ENCODE data around the gene DBN1. TPM values are rescaled to one million over a fixed set of nuclear protein-coding genes. Genes with fewer than 3 reads are reported as not detected.

Gene DBN1
- total RNA-seq, 2 experiments from 2014 or later: 12.1 to 15.9 TPM

DNA sequence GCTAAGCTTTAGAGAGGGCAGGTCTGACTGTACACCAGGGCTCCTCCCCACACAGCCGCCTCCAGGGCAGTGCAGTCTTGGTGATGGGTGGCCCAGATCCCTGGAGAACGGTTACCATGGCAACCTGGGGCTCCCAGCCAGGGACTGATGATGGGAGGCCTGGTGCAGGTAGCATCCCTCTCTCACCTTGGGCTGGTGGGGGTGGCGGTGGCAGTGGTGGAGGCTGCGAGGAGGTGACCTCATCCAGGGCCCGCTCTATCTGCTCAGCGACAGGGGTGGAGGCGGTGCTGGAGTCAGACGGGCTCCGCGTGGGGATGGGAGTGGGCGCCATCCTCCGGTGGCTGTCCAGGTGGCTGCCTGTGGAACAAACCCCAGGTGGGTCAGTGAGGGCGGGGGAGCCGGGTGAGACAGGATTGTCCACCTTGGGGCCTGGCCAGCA, 14.5 kb downstream of the DBN1 start:
- H3K27me3 Mint-ChIP-seq: no peaks in the 10 kb centered on the region
- no peaks in the 10 kb centered on the region for H3K9me3 Mint-ChIP-seq
- peaks cover 15% of the 10 kb centered on the region for H3K4me1 Mint-ChIP-seq (ENCODE audit: low read depth)
- CTCF ChIA-PET: interaction anchor here (1.1 to 29.1 kb wide), 4 partner anchors 13 to 68 kb away, joined by 3 to 624 read pairs (median 6); partner anchors contain the start of genes F12 and PFN3
- intact Hi-C loops (cut with micrococcal nuclease): no loop called here
- no peak for DNase-seq
- H3K4me3 Mint-ChIP-seq: no peak overlapping the region
- no peaks in the 10 kb centered on the region for H3K36me3 Mint-ChIP-seq
- no peak overlapping the region for H3K27ac Mint-ChIP-seq
- POLR2A ChIA-PET: interaction anchor here (0.6 kb wide), 1 partner anchor 647 kb away, joined by 3 read pairs; no protein-coding TSS in a partner anchor

DNA sequence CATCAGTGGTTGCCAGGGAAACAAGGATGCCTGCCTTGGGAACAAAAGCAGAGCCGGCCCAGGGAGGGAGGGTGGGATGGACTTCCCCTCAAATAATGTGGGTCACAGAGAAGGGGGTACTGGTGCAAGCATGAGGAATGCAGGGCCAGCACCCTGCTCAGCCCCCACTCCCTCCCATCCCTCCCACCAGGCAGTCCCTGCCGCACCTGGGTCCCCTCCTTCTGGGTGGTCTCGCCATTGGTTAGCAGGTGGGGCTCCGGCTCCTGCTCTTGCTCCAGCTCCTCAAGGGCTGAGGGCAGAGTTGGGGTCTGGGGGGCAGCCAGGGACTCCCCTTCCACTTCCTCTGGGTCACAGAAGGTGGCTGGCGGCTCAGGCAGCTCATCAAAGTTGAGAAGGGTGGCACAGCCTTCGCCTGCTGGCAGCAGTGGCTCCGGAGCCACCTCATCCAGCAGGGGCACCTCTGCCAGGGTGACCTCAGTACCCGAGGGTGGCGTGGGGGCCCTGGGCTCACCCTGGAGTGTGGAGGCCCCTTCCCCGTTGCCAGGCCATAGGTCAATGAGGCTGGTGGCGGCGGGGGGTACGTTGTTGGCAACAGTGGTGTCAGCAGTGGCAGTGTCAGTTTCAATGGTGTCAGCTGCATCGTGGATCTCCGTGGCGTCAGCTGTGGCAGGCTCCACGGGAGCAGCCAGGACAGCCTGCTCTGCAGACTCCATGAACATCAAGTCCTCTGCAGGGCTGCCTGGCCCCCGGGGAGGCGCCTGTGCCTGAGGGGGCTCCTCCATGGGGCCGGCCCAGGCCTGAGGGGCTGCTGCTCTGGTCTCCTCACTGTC, 15.4 kb downstream of the DBN1 start:
- DNase-seq: no peak
- intact Hi-C loops (cut with micrococcal nuclease): loop anchor here (2.0 kb wide), 1 partner anchor 15 kb away; the partner anchor contains the start of gene DBN1
- Mint-ChIP-seq H3K4me1 (ENCODE audit: low read depth) (peaks cover 22% of the 10 kb centered on the region), H3K27ac (no peak overlapping the region), H3K27me3 (no peaks in the 10 kb centered on the region), H3K9me3 (no peaks in the 10 kb centered on the region), H3K4me3 (no peak overlapping the region), H3K36me3 (no peaks in the 10 kb centered on the region)
- ChIA-PET CTCF (interaction anchor here (0.9 to 29.1 kb wide), 33 partner anchors 8 to 345 kb away, joined by 3 to 624 read pairs (median 5); partner anchors contain the start of genes F12, GRK6, LMAN2 and PDLIM7), POLR2A (interaction anchor here (1.2 to 1.7 kb wide), 3 partner anchors 11 to 31 kb away, joined by 3 to 5 read pairs (median 4); partner anchors contain the start of gene GRK6)

DNA sequence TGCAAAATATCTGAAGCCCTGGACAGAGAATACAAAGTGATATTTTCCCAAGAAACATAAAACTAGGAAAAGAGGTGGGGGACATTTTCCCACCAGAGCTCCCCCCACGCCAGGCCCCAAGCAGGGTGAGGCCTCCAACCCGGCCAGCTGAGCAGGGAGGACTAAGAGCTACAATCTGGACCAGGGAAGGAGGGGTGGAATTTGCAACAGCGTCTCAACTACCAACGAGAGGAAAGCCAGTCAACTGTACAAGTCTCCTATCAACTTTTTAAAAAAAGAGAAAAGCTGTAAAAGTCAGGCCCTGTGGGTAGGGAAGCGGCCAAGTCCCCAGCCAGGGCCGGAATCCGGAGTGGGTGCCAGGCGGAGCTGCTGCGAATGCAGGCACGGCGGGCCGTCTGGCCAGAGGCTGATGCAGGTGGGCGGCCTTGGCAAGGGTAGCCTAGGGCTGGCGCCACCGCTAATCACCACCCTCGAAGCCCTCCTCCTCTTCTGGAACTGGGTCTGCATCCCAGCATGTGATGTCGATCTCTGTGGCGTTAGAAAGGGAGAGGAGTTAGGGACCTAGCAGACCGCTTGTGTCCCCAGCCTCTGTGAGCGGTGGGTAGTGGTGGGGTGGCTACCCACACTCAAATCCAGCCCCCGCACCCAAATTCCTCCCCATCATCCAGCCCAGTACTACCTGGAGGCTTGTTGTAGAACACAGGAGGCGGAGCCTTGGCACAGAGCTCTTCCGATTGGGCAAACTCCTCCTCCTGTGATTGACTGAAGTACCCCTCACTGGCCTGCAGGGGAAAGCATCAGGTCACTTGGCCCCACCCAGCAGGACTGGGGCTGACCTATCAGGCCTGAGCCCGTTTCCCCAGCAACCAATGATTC, 16.2 kb downstream of the DBN1 start:
- DNase-seq: peak; percentile 72
- Mint-ChIP-seq H3K36me3 (no peaks in the 10 kb centered on the region), H3K9me3 (no peaks in the 10 kb centered on the region), H3K4me3 (no peak overlapping the region), H3K27ac (no peak overlapping the region), H3K4me1 (ENCODE audit: low read depth) (peaks cover 19% of the 10 kb centered on the region), H3K27me3 (no peaks in the 10 kb centered on the region)
- ChIA-PET POLR2A (interaction anchor here (1.2 to 1.7 kb wide), 6 partner anchors 10 to 143 kb away, joined by 3 to 5 read pairs (median 4); partner anchors contain the start of genes GRK6 and PDLIM7), CTCF (interaction anchor here (0.9 to 29.1 kb wide), 33 partner anchors 9 to 344 kb away, joined by 3 to 624 read pairs (median 5); partner anchors contain the start of genes F12, GRK6, LMAN2 and PDLIM7)
- intact Hi-C loops (cut with micrococcal nuclease): loop anchor here (1.0 to 2.0 kb wide), 3 partner anchors 16 to 324 kb away; partner anchors contain the start of genes DBN1 and NSD1

DNA sequence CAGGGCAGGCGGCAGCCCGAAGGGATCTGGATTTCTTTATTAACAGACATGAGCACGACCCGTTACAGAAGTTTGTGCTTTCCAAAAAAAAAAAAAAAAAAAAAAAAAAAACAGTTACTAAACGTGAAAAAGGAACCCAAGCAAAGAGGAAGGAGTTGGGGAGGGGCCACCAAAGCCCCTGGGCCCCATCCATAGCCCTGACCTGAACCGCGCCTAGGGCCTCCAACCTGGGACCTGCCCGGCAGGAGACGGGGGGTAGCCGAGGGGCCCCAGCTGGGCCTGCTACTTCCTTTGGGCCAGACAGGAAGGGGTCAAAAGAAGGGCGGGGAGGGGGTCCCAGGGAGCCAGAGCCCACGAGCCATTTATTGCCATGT, 16.9 kb downstream of the DBN1 start:
- no peak for DNase-seq
- ChIA-PET CTCF (interaction anchor here (1.0 to 29.1 kb wide), 21 partner anchors 9 to 343 kb away, joined by 3 to 624 read pairs (median 10); partner anchors contain the start of genes F12, GRK6, PDLIM7 and PFN3), POLR2A (interaction anchor here (1.2 to 1.7 kb wide), 6 partner anchors 9 to 142 kb away, joined by 3 to 5 read pairs (median 4); partner anchors contain the start of genes GRK6 and PDLIM7)
- Mint-ChIP-seq H3K4me3 (no peak overlapping the region), H3K36me3 (no peaks in the 10 kb centered on the region), H3K4me1 (ENCODE audit: low read depth) (peaks cover 13% of the 10 kb centered on the region), H3K27me3 (no peaks in the 10 kb centered on the region), H3K27ac (peak overlapping the region; percentile 75), H3K9me3 (no peaks in the 10 kb centered on the region)
- intact Hi-C loops (cut with micrococcal nuclease): loop anchor here (1.0 to 2.0 kb wide), 3 partner anchors 16 to 323 kb away; partner anchors contain the start of genes DBN1 and NSD1

DNA sequence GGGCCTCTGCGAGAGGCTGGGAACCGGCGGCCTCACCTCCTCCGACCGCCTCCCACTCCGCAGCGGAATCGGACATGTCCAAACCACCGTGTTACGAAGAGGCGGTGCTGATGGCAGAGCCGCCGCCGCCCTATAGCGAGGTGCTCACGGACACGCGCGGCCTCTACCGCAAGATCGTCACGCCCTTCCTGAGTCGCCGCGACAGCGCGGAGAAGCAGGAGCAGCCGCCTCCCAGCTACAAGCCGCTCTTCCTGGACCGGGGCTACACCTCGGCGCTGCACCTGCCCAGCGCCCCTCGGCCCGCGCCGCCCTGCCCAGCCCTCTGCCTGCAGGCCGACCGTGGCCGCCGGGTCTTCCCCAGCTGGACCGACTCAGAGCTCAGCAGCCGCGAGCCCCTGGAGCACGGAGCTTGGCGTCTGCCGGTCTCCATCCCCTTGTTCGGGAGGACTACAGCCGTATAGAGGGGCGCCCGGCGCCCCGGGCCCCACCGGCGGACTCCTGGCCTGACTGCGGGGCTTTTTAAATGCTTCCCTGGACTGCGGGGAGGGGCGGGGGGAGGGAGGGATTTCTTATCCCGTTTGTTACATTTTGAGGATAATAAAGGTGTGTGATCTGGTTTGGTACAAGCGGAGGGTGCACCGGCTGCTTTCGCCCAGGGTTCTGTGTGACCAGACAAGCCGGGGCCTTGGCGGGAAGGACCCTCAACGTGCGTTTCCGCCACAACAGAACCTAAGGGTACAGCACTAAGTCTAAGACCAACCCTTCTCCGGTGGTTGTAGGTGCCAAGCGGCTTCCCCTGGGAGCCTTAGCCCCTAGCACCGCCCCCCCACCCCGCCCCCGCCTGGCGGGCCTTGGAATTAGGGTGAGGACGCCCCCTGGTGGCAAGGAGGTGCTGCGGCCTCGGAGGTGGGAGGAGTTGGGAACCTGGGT, 17.5 kb downstream of the DBN1 start:
- intact Hi-C loops (cut with micrococcal nuclease): loop anchor here (1.0 to 2.0 kb wide), 5 partner anchors 17 to 323 kb away; partner anchors contain the start of genes DBN1, NSD1 and PDLIM7
- Mint-ChIP-seq H3K9me3 (no peaks in the 10 kb centered on the region), H3K27me3 (no peaks in the 10 kb centered on the region), H3K4me3 (peak overlapping the region; percentile 78), H3K4me1 (ENCODE audit: low read depth) (peaks cover 11% of the 10 kb centered on the region), H3K27ac (peak overlapping the region; percentile 75), H3K36me3 (no peaks in the 10 kb centered on the region)
- peak; percentile 97 for DNase-seq
- POLR2A ChIA-PET: interaction anchor here (0.7 to 5.2 kb wide), 18 partner anchors 10 to 98 kb away, joined by 3 to 54 read pairs (median 5); partner anchors contain the start of genes DBN1, GRK6, PDLIM7 and PRR7
- CTCF ChIA-PET: interaction anchor here (0.6 to 29.1 kb wide), 43 partner anchors 11 to 154 kb away, joined by 3 to 624 read pairs (median 9); partner anchors contain the start of genes DDX41, F12, GRK6 and LMAN2

DNA sequence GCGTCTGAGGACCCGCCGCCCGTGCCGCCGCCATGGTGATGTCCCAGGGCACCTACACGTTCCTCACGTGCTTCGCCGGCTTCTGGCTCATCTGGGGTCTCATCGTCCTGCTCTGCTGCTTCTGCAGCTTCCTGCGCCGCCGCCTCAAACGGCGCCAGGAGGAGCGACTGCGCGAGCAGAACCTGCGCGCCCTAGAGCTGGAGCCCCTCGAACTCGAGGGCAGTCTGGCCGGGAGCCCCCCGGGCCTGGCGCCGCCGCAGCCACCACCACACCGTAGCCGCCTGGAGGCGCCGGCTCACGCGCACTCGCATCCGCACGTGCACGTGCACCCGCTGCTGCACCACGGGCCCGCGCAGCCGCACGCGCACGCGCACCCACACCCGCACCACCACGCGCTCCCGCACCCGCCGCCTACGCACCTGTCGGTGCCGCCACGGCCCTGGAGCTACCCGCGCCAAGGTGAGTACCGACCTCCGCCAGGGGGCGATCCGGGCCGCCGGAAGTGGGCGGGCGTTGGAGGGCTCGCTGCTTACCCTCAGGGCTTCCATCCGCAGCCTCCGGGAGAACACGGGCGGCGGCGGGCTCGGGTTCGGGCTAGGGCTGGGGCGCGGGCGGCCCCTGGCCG, 18.3 kb downstream of the DBN1 start:
- DNase-seq: peak; percentile 95
- Mint-ChIP-seq H3K9me3 (no peaks in the 10 kb centered on the region), H3K4me1 (ENCODE audit: low read depth) (peaks cover 11% of the 10 kb centered on the region), H3K27ac (peak overlapping the region; percentile 66), H3K36me3 (no peaks in the 10 kb centered on the region), H3K27me3 (no peaks in the 10 kb centered on the region), H3K4me3 (peak overlapping the region; percentile 78)
- ChIA-PET POLR2A (interaction anchor here (0.7 to 5.2 kb wide), 17 partner anchors 9 to 97 kb away, joined by 3 to 54 read pairs (median 5); partner anchors contain the start of genes DBN1, GRK6, PDLIM7 and PRR7), CTCF (interaction anchor here (0.6 to 29.1 kb wide), 45 partner anchors 10 to 158 kb away, joined by 3 to 624 read pairs (median 7); partner anchors contain the start of genes DDX41, F12, GRK6 and LMAN2)
- intact Hi-C loops (cut with micrococcal nuclease): loop anchor here (1.0 kb wide), 2 partner anchors 26 to 42 kb away; partner anchors contain the start of gene PDLIM7

DNA sequence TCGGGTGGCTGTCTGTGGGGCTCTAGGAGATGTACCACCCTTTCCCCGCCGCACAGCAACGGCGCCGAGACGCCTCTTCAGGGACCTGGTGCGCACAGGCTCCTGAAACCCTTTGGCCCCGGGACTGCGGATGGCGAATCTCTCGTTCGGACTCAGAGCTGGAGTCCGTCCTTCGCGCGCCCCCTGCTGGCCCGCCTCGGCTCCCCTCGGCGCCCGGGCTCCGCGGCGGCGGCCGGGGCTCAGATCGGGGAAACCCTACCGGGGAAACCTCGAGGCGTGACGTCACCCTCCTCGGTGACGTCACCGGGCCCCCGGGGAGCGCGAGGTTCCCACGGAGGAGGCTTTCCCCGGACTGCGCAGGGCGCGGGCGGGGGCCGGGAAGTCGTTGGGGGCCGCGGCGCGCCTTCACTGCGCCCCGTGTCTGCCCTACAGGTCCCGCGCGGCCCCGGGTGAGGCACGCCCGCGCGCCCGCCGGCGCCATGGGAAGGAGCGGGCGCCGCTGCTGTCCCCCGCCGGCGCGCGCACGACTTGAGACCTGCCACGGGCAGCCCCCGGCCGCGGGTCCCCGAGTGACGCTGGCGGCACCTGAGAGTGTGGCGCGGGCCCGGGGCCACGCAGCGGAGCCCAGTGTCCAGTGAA, 18.9 kb downstream of the DBN1 start:
- intact Hi-C loops (cut with micrococcal nuclease): loop anchor here (1.0 kb wide), 5 partner anchors 25 to 64 kb away; partner anchors contain the start of genes GRK6 and PDLIM7
- ChIA-PET POLR2A (interaction anchor here (0.6 to 5.2 kb wide), 15 partner anchors 9 to 97 kb away, joined by 3 to 54 read pairs (median 6); partner anchors contain the start of genes DBN1, GRK6, PDLIM7 and PRR7), CTCF (interaction anchor here (0.6 to 29.1 kb wide), 38 partner anchors 9 to 500 kb away, joined by 3 to 624 read pairs (median 9); partner anchors contain the start of genes F12, GRK6, LMAN2 and MXD3)
- Mint-ChIP-seq H3K4me1 (ENCODE audit: low read depth) (peaks cover 11% of the 10 kb centered on the region), H3K27me3 (no peaks in the 10 kb centered on the region), H3K4me3 (peak overlapping the region; percentile 78), H3K36me3 (no peaks in the 10 kb centered on the region), H3K27ac (peak overlapping the region; percentile 66), H3K9me3 (no peaks in the 10 kb centered on the region)
- peak; percentile 95 for DNase-seq

DNA sequence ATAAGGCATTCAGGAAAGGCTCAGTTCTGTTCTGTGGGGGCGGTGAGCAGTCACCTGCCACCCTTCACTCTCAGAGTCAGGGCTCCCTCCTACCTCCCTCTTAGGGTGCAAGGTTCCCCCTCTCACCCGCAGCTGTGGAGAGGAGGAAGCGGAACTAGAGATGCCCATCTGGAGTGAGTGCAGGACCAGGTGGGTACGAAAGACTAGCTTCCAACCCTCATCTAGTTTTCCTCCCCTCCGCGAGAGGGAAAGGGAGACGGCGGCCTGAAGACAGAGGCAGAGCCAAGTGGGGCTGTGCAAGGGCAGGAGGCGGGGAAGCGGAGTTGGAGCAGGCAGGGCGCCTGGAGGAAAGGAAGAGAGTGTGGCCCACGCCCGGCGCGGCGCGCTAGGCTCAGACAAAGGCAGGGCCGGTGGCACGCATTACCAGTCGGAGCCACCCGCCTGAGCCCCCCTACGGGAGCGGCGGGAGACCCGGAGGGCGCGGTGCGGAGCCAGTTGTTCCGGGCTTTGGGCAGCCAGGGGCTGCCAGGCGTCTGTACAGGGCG, 19.5 kb downstream of the DBN1 start:
- H3K27ac Mint-ChIP-seq: no peak overlapping the region
- H3K27me3 Mint-ChIP-seq: no peaks in the 10 kb centered on the region
- no peaks in the 10 kb centered on the region for H3K9me3 Mint-ChIP-seq
- peaks cover 11% of the 10 kb centered on the region for H3K4me1 Mint-ChIP-seq (ENCODE audit: low read depth)
- intact Hi-C loops (cut with micrococcal nuclease): loop anchor here (1.0 kb wide), 3 partner anchors 28 to 64 kb away; partner anchors contain the start of gene GRK6
- H3K4me3 Mint-ChIP-seq: peak overlapping the region; percentile 68
- H3K36me3 Mint-ChIP-seq: no peaks in the 10 kb centered on the region
- DNase-seq: no peak
- ChIA-PET CTCF (interaction anchor here (0.6 to 29.1 kb wide), 25 partner anchors 9 to 499 kb away, joined by 3 to 624 read pairs (median 12); partner anchors contain the start of genes F12, GRK6, LMAN2 and MXD3), POLR2A (interaction anchor here (0.6 to 5.2 kb wide), 9 partner anchors 8 to 77 kb away, joined by 3 to 54 read pairs (median 16); partner anchors contain the start of genes GRK6 and PRR7)

Data from activated CD4-positive, alpha-beta memory T cell treated with anti-CD3 and anti-CD28 coated beads for 36 hours (primary cell).